ENCODE measurements around the gene APBA2. TPM values are rescaled to one million over a fixed set of nuclear protein-coding genes. Genes with fewer than 3 reads are reported as not detected.

APBA2 gene
- total RNA-seq, 1 experiment from 2014 or later: 11.2 TPM

DNA sequence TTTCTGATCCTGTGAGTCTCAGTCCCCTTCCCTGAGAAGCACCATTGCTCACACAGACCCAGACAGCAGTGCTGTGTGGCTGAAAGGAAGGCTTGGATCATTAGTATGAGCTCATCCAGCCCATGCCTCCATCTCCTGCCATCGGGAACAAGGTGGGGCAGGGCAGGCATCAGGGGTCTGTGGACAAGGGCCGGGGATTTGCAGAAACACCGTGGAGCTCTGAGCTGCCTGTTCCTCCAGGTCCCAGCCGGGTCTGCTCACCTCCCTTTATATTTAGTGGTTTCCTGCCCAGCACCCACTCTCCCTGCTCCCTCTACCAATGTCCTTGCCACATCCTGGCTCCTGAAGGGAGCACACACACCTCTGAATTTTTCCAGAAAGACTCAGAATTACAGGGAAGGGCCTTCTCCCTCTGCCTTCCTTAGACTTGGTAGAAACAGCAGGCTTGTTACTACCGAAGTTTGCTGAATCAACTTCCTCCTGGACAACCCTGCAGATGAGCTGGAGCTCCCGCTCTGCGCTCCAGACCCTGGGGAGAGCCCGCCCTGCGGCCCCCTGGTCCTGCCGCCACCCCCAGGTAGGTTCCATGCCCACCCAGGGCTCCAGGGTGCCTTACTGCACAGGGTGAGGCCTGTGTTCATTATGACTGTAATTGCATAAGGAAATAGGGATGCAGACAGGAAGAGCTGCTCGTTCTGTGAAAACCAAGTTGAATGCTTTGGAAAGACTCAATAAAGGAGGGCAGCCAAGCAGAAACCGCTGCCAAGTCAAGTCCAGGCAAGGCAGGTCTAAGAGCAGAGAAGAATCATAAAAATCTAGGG, 255.7 kb downstream of the APBA2 start:
- DNase-seq (ENCODE audit: low spot score): no peak
- POLR2A ChIA-PET: no interaction called here
- Mint-ChIP-seq H3K4me3 (no peak overlapping the region), H3K9me3 (no peaks in the 10 kb centered on the region), H3K36me3 (no peaks in the 10 kb centered on the region), H3K4me1 (peaks cover 28% of the 10 kb centered on the region), H3K27me3 (ENCODE audit: low read depth) (no peaks in the 10 kb centered on the region), H3K27ac (peak overlapping the region; percentile 77; the same call in 1 of the 2 replicates)
- ATAC-seq: no peak
- CTCF ChIA-PET: interaction anchor here (0.7 to 3.7 kb wide), 9 partner anchors 9 to 527 kb away, joined by 3 to 70 read pairs (median 8); no protein-coding TSS in a partner anchor
- no peak for TF ChIP-seq NFATC4 (CRISPR knock-in tag; IDR thresholded peaks at IDR 0.05)
- TF ChIP-seq TCF7 (CRISPR knock-in tag; IDR thresholded peaks at IDR 0.05; ENCODE audit: low read depth): no peak
- TF ChIP-seq NR3C1 (CRISPR knock-in tag; conservative IDR thresholded peaks at IDR 0.05; ENCODE audit: low read depth): no peak
- TF ChIP-seq ZSCAN18 (CRISPR knock-in tag; IDR thresholded peaks at IDR 0.05): no peak
- no peak for TF ChIP-seq ZBTB43 (CRISPR knock-in tag; IDR thresholded peaks at IDR 0.05)
- TF ChIP-seq ZNF396 (CRISPR knock-in tag; IDR thresholded peaks at IDR 0.05; ENCODE audit: borderline replicate concordance): no peak
- TF ChIP-seq E2F5 (CRISPR knock-in tag; IDR thresholded peaks at IDR 0.05): no peak
- TF ChIP-seq ZBTB21 (CRISPR knock-in tag; IDR thresholded peaks at IDR 0.05; ENCODE audit: borderline replicate concordance): no peak
- TF ChIP-seq, protein P1, sequence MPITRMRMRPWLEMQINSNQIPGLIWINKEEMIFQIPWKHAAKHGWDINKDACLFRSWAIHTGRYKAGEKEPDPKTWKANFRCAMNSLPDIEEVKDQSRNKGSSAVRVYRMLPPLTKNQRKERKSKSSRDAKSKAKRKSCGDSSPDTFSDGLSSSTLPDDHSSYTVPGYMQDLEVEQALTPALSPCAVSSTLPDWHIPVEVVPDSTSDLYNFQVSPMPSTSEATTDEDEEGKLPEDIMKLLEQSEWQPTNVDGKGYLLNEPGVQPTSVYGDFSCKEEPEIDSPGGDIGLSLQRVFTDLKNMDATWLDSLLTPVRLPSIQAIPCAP (CRISPR knock-in tag; IDR thresholded peaks at IDR 0.05): no peak
- TF ChIP-seq, protein P2, sequence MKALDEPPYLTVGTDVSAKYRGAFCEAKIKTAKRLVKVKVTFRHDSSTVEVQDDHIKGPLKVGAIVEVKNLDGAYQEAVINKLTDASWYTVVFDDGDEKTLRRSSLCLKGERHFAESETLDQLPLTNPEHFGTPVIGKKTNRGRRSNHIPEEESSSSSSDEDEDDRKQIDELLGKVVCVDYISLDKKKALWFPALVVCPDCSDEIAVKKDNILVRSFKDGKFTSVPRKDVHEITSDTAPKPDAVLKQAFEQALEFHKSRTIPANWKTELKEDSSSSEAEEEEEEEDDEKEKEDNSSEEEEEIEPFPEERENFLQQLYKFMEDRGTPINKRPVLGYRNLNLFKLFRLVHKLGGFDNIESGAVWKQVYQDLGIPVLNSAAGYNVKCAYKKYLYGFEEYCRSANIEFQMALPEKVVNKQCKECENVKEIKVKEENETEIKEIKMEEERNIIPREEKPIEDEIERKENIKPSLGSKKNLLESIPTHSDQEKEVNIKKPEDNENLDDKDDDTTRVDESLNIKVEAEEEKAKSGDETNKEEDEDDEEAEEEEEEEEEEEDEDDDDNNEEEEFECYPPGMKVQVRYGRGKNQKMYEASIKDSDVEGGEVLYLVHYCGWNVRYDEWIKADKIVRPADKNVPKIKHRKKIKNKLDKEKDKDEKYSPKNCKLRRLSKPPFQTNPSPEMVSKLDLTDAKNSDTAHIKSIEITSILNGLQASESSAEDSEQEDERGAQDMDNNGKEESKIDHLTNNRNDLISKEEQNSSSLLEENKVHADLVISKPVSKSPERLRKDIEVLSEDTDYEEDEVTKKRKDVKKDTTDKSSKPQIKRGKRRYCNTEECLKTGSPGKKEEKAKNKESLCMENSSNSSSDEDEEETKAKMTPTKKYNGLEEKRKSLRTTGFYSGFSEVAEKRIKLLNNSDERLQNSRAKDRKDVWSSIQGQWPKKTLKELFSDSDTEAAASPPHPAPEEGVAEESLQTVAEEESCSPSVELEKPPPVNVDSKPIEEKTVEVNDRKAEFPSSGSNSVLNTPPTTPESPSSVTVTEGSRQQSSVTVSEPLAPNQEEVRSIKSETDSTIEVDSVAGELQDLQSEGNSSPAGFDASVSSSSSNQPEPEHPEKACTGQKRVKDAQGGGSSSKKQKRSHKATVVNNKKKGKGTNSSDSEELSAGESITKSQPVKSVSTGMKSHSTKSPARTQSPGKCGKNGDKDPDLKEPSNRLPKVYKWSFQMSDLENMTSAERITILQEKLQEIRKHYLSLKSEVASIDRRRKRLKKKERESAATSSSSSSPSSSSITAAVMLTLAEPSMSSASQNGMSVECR (CRISPR knock-in tag; IDR thresholded peaks at IDR 0.05; ENCODE audit: borderline replicate concordance): no peak
- no peak for TF ChIP-seq ESRRA (CRISPR knock-in tag; IDR thresholded peaks at IDR 0.05; ENCODE audit: borderline replicate concordance)
- no peak for TF ChIP-seq ZNF121 (CRISPR knock-in tag; IDR thresholded peaks at IDR 0.05)
- TF ChIP-seq TEAD1 (CRISPR knock-in tag; IDR thresholded peaks at IDR 0.05): no peak
- TF ChIP-seq NFE2L1 (CRISPR knock-in tag; IDR thresholded peaks at IDR 0.05): no peak
- no peak for TF ChIP-seq FOXP1 (CRISPR knock-in tag; IDR thresholded peaks at IDR 0.05; ENCODE audit: borderline replicate concordance)
